Stimulated activated CD8-positive, alpha-beta memory T cell treated with anti-CD3 and anti-CD28 coated beads, Interleukin-15, amount 100 ng/mL, for 1 hour (primary cell): ENCODE measurements around the gene MAST4.

ENCODE experiments used
- DNase-seq: peaks from one replicate; pipeline ENCODE4 v3.0.0-alpha.2; 2020; ENCODE audit warnings: low read depth

Gene MAST4

GRCh38 chr5:66960369-66961137, 364.4 kb downstream of the MAST4 start:
- DNase-seq: no peak

GRCh38 chr5:66963559-66963971, 367.4 kb downstream of the MAST4 start:
- DNase-seq: no peak

- DNase-seq: no peak
These were observed 370.2 kb downstream of the MAST4 start for GRCh38 chr5:66966439-66966838.

GRCh38 chr5:66967102-66967501, 370.9 kb downstream of the MAST4 start:
- DNase-seq: no peak

GRCh38 chr5:66967826-66968262, 371.7 kb downstream of the MAST4 start:
- DNase-seq: no peak

GRCh38 chr5:66969484-66969883, 373.3 kb downstream of the MAST4 start:
- no peak for DNase-seq

GRCh38 chr5:66969963-66970362, 373.8 kb downstream of the MAST4 start:
- DNase-seq: no peak

GRCh38 chr5:66972004-66972403, 375.8 kb downstream of the MAST4 start:
- no peak for DNase-seq

- no peak for DNase-seq
These were observed 378.1 kb downstream of the MAST4 start for GRCh38 chr5:66974256-66974655.

GRCh38 chr5:66976108-66976507, 379.9 kb downstream of the MAST4 start:
- no peak for DNase-seq

- DNase-seq: no peak
These were observed 383.5 kb downstream of the MAST4 start for GRCh38 chr5:66979738-66980137.

- DNase-seq: no peak
These were observed 385.3 kb downstream of the MAST4 start for GRCh38 chr5:66981266-66982055.

- no peak for DNase-seq
These were observed 385.8 kb downstream of the MAST4 start for GRCh38 chr5:66982056-66982387.

GRCh38 chr5:66982470-66982869, 386.3 kb downstream of the MAST4 start:
- no peak for DNase-seq

- DNase-seq: no peak
These were observed 389.2 kb downstream of the MAST4 start for GRCh38 chr5:66985417-66985816.

- no peak for DNase-seq
These were observed 389.8 kb downstream of the MAST4 start for GRCh38 chr5:66986009-66986408.

GRCh38 chr5:66986534-66986933, 390.3 kb downstream of the MAST4 start:
- DNase-seq: no peak

- no peak for DNase-seq
These were observed 390.9 kb downstream of the MAST4 start for GRCh38 chr5:66987126-66987525.

- DNase-seq: no peak
These were observed 391.3 kb downstream of the MAST4 start for GRCh38 chr5:66987540-66987939.

- DNase-seq: no peak
These were observed 392.0 kb downstream of the MAST4 start for GRCh38 chr5:66987949-66988838.

GRCh38 chr5:66989286-66989685, 393.1 kb downstream of the MAST4 start:
- DNase-seq: no peak

GRCh38 chr5:66989781-66990180, 393.6 kb downstream of the MAST4 start:
- no peak for DNase-seq
